ENCODE results near the gene PAPPA.

The PAPPA gene

DNA sequence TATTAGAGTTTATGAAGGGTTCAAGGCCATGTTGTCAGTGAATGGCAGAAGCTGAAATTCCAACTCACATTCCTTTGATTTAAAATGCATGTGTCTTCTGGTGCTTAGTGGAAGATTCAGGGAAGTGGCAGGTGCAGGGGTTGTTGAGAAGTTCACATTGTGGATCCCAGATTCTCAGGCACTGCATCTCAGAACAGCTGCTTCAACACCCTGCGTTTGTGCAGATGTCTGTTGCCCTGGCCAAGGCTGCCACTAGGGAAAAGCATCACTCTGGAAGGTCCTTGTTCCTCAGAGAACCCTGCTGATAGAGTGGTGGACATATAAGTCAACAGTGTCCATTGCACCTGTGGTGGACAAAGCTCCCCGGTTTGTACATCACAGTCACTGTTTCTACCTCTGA is 162.7 kb downstream of the PAPPA start (continued):
- TF ChIP-seq, protein P1, sequence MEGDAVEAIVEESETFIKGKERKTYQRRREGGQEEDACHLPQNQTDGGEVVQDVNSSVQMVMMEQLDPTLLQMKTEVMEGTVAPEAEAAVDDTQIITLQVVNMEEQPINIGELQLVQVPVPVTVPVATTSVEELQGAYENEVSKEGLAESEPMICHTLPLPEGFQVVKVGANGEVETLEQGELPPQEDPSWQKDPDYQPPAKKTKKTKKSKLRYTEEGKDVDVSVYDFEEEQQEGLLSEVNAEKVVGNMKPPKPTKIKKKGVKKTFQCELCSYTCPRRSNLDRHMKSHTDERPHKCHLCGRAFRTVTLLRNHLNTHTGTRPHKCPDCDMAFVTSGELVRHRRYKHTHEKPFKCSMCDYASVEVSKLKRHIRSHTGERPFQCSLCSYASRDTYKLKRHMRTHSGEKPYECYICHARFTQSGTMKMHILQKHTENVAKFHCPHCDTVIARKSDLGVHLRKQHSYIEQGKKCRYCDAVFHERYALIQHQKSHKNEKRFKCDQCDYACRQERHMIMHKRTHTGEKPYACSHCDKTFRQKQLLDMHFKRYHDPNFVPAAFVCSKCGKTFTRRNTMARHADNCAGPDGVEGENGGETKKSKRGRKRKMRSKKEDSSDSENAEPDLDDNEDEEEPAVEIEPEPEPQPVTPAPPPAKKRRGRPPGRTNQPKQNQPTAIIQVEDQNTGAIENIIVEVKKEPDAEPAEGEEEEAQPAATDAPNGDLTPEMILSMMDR (tag by site-specific recombination; IDR thresholded peaks at IDR 0.05): no peak

DNA sequence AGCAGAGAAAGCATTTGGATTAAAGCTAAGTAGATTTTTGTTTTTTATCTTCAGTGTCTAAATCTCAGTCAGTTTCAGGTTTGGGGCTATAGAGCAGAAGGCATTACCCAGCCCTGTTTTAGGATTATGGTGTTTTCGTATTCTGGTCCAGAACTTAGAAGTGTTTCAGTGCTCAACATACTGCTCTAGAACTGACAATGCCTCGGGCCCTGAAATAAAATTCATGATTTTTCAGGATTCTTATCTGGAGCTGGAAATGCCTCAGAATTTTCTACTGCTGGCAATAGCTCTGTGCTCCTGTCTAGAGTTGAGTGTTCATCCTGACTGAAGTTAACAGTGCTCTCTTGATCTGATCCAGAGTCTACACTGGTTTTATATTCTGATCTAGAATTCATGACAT is 163.9 kb downstream of the PAPPA start:
- no peak overlapping the region for H3K27ac ChIP-seq (ENCODE audit: extremely low read depth, low read depth, low read length)
- no peaks in the 10 kb centered on the region for H3K36me3 ChIP-seq (ENCODE audit: control insufficient read depth in 2 of 2, insufficient read depth in 1 of 2, low read length in 2 of 2)
- H3K9me3 ChIP-seq (ENCODE audit: control insufficient read depth, insufficient read depth, low read depth, low read length): no peaks in the 10 kb centered on the region
- H3K4me1 ChIP-seq (ENCODE audit: control insufficient read depth, insufficient read depth, low read length): no peaks in the 10 kb centered on the region
- CTCF ChIA-PET: no interaction called here
- POLR2A ChIA-PET: no interaction called here
- no peak overlapping the region for H3K4me3 ChIP-seq (ENCODE audit: low read depth, low read length)
- TF ChIP-seq, protein P2, sequence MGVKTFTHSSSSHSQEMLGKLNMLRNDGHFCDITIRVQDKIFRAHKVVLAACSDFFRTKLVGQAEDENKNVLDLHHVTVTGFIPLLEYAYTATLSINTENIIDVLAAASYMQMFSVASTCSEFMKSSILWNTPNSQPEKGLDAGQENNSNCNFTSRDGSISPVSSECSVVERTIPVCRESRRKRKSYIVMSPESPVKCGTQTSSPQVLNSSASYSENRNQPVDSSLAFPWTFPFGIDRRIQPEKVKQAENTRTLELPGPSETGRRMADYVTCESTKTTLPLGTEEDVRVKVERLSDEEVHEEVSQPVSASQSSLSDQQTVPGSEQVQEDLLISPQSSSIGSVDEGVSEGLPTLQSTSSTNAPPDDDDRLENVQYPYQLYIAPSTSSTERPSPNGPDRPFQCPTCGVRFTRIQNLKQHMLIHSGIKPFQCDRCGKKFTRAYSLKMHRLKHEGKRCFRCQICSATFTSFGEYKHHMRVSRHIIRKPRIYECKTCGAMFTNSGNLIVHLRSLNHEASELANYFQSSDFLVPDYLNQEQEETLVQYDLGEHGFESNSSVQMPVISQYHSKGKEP (tag by site-specific recombination; IDR thresholded peaks at IDR 0.05): no peak
- TF ChIP-seq ZNF350 (tag by site-specific recombination; IDR thresholded peaks at IDR 0.05): no peak
- no peak for TF ChIP-seq ZEB2 (tag by site-specific recombination; IDR thresholded peaks at IDR 0.05)
- TF ChIP-seq ZNF37A (tag by site-specific recombination; IDR thresholded peaks at IDR 0.05): no peak
- TF ChIP-seq ZNF558 (tag by site-specific recombination; IDR thresholded peaks at IDR 0.05): no peak
- TF ChIP-seq, protein P3, sequence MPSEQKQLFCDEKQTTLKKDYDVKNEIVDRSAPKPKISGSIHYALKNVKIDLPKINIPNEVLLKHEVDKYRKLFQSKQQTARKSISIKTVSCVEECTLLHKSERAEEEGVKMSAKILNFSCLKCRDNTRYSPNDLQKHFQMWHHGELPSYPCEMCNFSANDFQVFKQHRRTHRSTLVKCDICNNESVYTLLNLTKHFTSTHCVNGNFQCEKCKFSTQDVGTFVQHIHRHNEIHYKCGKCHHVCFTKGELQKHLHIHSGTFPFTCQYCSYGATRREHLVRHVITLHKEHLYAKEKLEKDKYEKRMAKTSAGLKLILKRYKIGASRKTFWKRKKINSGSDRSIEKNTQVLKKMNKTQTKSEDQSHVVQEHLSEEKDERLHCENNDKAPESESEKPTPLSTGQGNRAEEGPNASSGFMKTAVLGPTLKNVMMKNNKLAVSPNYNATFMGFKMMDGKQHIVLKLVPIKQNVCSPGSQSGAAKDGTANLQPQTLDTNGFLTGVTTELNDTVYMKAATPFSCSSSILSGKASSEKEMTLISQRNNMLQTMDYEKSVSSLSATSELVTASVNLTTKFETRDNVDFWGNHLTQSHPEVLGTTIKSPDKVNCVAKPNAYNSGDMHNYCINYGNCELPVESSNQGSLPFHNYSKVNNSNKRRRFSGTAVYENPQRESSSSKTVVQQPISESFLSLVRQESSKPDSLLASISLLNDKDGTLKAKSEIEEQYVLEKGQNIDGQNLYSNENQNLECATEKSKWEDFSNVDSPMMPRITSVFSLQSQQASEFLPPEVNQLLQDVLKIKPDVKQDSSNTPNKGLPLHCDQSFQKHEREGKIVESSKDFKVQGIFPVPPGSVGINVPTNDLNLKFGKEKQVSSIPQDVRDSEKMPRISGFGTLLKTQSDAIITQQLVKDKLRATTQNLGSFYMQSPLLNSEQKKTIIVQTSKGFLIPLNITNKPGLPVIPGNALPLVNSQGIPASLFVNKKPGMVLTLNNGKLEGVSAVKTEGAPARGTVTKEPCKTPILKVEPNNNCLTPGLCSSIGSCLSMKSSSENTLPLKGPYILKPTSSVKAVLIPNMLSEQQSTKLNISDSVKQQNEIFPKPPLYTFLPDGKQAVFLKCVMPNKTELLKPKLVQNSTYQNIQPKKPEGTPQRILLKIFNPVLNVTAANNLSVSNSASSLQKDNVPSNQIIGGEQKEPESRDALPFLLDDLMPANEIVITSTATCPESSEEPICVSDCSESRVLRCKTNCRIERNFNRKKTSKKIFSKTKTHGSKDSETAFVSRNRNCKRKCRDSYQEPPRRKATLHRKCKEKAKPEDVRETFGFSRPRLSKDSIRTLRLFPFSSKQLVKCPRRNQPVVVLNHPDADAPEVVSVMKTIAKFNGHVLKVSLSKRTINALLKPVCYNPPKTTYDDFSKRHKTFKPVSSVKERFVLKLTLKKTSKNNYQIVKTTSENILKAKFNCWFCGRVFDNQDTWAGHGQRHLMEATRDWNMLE (tag by site-specific recombination; conservative IDR thresholded peaks at IDR 0.05; ENCODE audit: low read depth): no peak
- TF ChIP-seq ZNF776 (tag by site-specific recombination; IDR thresholded peaks at IDR 0.05; ENCODE audit: borderline replicate concordance): no peak
- no peak for TF ChIP-seq HOXD13 (CRISPR knock-in tag; IDR thresholded peaks at IDR 0.05; ENCODE audit: borderline replicate concordance)
- no peak for TF ChIP-seq ZNF510 (tag by site-specific recombination; IDR thresholded peaks at IDR 0.05; ENCODE audit: insufficient replicate concordance)
- no peak for TF ChIP-seq ZNF394 (tag by site-specific recombination; IDR thresholded peaks at IDR 0.05; ENCODE audit: borderline replicate concordance)
- TF ChIP-seq ZNF19 (tag by site-specific recombination; IDR thresholded peaks at IDR 0.05; ENCODE audit: low read depth): no peak
- TF ChIP-seq FEZF1 (tag by site-specific recombination; IDR thresholded peaks at IDR 0.05): no peak
- no peak for TF ChIP-seq SP3 (tag by site-specific recombination; IDR thresholded peaks at IDR 0.05)

Measured in HEK293 (cell line).